ENCODE measurements around the gene DHCR7.

DHCR7 gene

DNA sequence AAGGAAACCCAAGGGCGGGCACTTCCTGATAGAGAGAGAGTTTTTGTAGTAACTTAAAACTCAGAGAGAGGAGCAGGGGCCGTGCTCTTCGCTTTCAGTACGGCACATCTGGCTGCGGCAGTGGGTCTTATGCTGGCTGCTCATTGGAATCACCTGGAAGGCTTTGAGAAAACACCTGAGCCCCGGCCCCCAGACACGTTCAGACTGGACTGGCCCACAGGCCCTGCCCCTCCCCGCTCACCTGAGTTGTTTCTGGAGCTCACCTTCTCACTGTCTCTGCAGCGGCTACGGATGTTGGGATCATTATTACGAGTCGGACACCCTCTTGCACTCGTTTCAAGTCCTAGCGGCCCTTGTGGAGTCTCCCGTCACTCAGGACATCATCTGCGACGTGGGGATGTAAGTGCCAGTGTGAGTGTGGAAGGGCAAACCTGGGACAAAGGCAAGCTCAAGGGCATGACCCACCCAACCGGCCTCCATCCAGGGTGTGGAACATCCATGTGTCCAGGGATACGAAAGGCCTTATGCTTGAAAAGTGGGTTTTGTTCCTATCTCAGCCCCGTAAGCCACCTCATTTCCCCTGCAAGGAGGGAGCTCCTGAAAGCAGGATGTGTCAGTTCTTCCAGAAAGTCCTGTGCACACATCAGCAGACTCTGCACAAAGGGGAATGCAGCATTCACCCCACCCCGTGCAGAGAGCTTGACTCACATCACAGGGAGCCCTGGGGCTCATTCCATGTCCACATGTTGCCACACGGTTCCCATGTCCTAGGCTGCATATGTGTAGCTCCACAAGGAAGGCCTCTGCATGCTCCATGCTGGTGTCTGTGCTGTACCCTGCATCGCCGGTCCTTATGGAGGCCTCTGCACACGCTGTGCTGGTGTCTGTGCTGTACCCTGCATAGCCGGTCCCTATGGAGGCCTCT is 10.2 kb upstream of the DHCR7 start:
- in situ Hi-C loops (cut with HindIII; ENCODE audit: low sequenced_read_pairs), result no loop called here

GRCh38 chr11:71456831-71457230 is 8.6 kb upstream of the DHCR7 start:
- in situ Hi-C loops (cut with HindIII; ENCODE audit: low sequenced_read_pairs), result no loop called here

DNA sequence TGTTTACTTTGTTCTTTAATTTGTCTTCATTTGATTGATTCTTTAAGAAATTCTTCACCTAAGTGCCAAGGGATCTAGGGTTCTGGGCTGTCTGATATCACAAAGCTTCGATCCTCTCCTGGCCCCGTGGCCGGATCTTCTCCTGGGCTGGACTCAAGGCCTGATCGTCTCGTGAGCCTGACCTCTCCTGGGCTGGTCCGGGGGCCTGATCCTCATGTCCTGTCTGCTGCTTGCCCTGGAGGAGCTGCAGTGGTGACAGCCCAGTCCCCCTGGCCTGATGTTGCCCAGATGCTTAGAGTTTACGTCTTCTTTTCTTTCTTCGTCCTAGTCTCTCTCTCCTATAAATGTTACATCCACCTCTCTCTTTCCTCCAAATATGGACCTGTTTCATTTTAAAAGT is 8.1 kb upstream of the DHCR7 start:
- in situ Hi-C loops (cut with HindIII; ENCODE audit: low sequenced_read_pairs), result no loop called here

DNA sequence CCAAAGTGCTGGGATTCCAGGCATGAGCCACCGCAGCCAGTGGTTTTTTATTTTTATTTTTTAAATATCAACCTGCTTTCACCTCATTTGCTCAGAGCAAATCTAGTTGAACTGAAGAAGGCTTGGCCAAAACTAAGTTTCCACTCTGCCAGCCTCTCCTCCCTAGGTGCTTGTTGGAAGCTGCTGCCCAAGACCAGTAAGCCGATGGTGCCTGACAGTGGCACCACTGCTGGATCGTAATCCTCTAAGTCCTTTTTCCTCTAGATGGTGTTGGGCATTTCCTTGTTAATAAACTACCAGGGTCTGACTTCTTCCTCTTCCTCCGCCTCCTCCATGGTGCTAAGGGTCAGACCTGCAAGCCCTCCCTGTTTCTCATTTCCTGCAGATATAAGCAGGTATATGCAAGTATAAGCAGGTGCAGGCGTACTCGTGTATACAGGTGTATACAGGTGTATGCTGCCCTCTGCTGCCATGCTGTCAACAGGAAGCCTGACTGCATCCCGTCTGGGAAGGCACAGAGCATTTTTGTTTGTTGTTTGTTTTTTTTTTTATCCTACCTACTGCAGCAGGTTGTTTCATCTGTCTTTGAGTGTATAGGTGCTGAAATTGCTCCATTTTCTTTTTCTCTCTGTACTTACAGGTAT is 6.4 kb upstream of the DHCR7 start:
- in situ Hi-C loops (cut with HindIII; ENCODE audit: low sequenced_read_pairs), result no loop called here

GRCh38 chr11:71453918-71454304 is 5.7 kb upstream of the DHCR7 start:
- in situ Hi-C loops (cut with HindIII; ENCODE audit: low sequenced_read_pairs), result no loop called here

DNA sequence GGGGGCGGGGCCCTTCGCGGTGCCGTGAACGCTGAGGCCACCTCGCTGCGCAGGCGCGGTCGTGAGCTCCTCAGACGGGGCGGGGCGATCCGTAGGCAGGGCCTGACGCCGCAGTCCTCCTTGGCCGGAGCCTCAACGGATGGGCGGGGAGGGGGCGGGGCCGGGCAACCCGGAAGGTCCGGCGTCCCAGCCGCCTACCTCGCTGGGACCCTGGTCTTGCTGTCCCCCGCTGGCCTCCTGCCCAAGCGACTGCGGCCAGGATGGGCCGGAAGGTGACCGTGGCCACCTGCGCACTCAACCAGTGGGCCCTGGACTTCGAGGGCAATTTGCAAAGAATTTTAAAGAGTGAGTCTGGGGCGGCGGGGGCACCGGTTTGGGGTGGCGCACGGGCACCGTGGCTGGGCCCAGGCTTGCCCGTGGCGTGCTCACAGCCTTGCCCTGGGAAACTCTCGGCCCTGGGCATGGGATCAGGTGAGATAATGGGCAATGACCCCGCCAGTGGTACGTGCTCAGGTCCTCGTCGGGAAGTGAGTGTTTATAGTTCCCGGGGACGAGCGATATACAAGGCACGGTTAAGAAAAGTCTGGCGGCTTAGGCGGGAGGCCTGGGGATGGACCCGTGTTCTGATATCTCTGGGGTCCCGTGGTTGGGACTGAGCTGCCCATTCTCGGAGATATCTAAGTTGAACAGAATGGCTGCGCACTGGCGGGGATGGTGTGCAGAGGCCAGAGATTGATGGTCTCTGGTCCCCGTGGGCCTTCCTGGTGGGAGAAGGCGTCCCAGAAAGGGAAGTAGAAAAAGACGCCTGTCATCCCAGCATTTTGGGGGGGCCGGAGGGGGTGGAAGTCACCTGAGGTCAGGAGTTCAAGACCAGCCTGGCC is 5.1 kb upstream of the DHCR7 start, which contains the start of gene NADSYN1:
Gene NADSYN1, plus strand, starts transcription at position 167 of the 881 bp plus-strand sequence. Its CDS starts 94 bp downstream, at position 261.
- in situ Hi-C loops (cut with HindIII; ENCODE audit: low sequenced_read_pairs), result no loop called here

- in situ Hi-C loops (cut with HindIII; ENCODE audit: low sequenced_read_pairs), result no loop called here
These were observed 4.2 kb upstream of the DHCR7 start for GRCh38 chr11:71452199-71453036.

DNA sequence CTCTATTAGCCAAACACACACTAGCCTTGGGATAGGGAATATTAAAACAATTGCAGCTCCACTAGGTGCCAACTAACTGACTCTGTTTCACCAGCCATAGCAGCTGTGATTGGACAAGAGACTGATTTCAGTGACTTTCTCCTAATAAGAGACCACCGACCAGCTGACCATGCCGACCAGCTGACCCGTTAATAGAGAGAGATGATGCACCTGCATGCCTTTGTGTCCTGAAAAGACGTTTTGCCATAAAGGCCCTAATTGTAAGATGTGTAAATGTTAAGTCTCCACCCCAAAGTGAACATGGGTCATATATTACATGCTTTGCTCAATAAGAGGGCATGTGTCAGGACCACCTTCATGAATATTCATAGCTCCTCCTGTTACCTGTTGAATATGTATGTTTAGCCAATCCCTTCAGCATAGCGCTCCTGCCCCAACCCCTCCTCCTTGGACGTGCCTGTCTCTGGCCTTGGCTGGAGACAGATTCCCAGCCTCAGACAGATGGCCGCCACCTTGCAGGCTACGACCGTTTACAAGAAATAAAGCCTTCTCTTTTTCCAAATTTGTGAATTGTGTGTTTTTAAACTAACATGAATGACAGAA is 3.5 kb upstream of the DHCR7 start:
- in situ Hi-C loops (cut with HindIII; ENCODE audit: low sequenced_read_pairs), result no loop called here

DNA sequence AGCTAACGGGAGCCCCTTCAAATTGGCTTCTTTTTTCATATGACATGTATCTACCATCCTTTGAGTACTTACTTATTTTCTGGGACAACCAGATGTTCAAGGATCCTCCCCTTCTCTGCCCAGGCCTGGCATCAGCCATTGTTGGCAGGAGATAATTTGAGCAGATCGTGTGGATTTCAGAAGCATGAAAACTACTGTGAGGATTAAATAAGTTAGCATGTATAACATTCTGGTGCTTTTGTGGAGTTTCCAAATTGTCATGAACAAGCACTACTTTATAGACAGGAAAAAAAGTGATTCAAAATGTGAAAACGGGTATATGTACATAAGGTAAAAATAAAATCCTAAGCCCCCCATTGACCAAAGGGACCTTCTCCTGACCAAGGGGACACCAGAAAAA is 2.7 kb upstream of the DHCR7 start:
- in situ Hi-C loops (cut with HindIII; ENCODE audit: low sequenced_read_pairs), result no loop called here

DNA sequence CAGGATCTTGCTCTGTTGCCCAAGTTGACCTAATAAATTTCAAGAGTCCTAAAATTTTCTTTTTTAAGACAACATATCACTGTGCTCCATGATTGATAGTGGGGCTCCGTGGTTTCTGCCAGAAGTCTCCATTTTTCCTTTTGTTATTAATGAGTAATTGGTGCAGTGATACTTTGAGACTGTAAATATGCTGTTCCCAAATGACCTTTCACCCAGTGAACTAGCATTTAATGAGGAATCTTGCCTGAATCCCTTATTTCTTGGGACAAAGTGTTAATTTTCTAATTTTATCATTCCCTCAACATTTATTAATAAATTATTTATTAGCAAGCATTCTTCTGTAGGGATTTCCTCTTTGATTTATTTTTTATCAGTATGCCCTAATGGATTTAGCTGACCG is 2.3 kb upstream of the DHCR7 start:
- in situ Hi-C loops (cut with HindIII; ENCODE audit: low sequenced_read_pairs), result no loop called here

GRCh38 chr11:71449596-71449995 is 1.4 kb upstream of the DHCR7 start:
- in situ Hi-C loops (cut with HindIII; ENCODE audit: low sequenced_read_pairs), result loop anchor here (10.0 kb wide), 1 partner anchor 125 kb away; no protein-coding TSS in a partner anchor

DNA sequence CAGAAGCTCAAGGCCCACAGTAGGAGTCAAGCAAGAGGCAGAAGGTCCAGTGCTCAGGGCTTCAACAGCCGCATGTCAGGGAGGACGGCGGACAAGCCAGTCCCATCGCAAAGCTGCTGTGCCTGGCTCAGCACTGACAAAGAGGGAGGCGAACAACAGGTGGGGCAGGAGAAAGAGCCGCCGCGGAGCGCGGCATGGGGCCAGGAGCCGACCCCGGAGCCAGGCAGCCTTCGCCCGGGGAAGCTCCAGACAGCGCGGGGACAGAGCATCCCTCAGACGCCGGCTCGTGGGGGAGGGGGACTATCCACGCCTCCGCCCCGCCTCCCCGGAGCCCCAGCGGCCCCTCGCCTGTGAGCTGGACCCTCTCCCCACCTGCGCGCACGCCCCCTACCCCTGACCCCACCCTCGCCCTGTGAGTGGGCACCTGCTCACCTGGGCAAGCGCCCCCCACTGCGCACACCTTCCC is 369 bp downstream of the DHCR7 start:
- in situ Hi-C loops (cut with HindIII; ENCODE audit: low sequenced_read_pairs), result loop anchor here (10.0 kb wide), 1 partner anchor 127 kb away; no protein-coding TSS in a partner anchor

- in situ Hi-C loops (cut with HindIII; ENCODE audit: low sequenced_read_pairs), result loop anchor here (10.0 kb wide), 1 partner anchor 128 kb away; no protein-coding TSS in a partner anchor
These were observed 1.1 kb downstream of the DHCR7 start for GRCh38 chr11:71446942-71447688.

DNA sequence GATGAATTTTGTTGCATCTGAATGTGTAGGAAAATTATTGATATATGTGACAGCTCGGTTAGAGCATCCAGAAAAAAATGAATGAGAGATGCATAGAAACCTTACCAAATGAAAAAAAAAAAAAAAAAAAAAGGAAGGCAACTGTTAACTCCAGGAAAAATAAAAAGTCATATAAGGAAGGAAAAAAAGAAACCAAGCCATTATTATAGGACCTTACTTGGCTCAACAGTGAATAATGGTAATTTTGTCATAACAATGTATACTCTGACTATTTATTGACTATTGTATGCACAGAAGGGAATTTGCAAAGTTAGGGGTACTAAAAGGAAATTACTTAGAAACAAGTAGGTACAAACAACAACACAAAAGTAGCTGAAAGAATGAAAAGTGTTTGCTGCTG is 2.0 kb downstream of the DHCR7 start:
- in situ Hi-C loops (cut with HindIII; ENCODE audit: low sequenced_read_pairs), result loop anchor here (10.0 kb wide), 1 partner anchor 129 kb away; no protein-coding TSS in a partner anchor

- in situ Hi-C loops (cut with HindIII; ENCODE audit: low sequenced_read_pairs), result loop anchor here (10.0 kb wide), 1 partner anchor 130 kb away; no protein-coding TSS in a partner anchor
These were observed 3.4 kb downstream of the DHCR7 start for GRCh38 chr11:71444811-71445210.

DNA sequence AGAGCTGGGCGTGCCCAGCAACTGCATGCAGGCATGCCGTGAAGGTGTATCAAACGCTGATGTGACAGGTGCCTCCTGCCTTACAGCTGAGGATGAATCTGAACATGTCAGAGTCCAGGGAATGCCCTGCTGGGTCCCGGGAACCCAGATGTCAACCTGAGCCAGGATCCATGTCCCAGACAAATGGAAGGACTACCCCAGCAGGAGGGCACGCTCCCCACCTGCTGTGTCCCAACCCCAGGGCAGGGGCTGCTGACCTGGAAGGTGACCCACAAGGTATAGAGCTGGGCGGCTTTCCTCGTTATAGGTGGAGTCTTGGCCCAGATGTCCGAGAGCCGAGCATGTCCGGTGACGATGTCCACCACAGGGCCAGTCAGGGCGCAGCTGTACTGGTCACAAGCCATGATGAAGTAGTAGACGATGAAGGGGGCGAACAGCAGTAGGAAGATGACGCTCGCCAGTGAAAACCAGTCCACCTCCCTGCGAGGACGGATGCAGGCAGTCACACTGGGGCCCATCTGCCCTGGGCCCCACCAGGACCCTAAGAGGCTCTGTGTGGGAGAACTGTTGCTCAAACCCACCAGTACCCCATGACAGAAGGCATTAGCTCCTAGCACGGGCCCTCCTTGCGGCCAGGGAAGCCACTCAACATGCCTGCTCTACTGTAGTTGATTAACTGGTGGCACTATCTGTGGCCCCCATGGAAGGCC is 4.3 kb downstream of the DHCR7 start:
- in situ Hi-C loops (cut with HindIII; ENCODE audit: low sequenced_read_pairs), result loop anchor here (10.0 kb wide), 1 partner anchor 131 kb away; no protein-coding TSS in a partner anchor

DNA sequence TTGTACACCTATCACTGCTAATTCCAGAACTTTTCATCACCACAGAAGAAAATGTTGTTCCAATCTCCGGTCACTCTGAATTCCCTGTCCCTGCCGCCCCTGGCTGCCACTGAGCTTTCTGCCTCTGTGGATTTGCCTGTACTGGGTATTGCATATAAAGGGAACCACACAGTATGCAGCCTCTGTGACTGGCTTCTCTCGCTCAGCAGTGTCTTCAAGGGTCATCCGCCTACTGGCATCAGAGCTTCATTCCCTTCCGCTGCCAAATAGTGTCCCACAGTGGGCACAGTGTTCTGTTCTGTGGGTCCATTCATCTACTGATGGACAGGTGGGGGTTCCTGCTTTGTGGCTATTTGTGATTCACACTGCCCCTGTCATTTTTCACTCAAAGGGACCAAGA is 5.3 kb downstream of the DHCR7 start:
- in situ Hi-C loops (cut with HindIII; ENCODE audit: low sequenced_read_pairs), result loop anchor here (10.0 kb wide), 1 partner anchor 132 kb away; no protein-coding TSS in a partner anchor

GRCh38 chr11:71442123-71442522 is 6.1 kb downstream of the DHCR7 start:
- in situ Hi-C loops (cut with HindIII; ENCODE audit: low sequenced_read_pairs), result loop anchor here (10.0 kb wide), 1 partner anchor 133 kb away; no protein-coding TSS in a partner anchor
